Ovary (tissue), 9 donors: ENCODE data around the gene WASF2. TPM values are rescaled to one million over a fixed set of nuclear protein-coding genes. Genes with fewer than 3 reads are reported as not detected.

ENCODE experiments used
- DNase-seq, 5 donors: peaks; one replicate each; pipeline ENCODE4 v3.0.0-alpha.2; 2019 to 2020
- H3K27ac ChIP-seq, 2 donors: fragments of 200-600 bp; one replicate each; pipeline versions ENCODE4 v1.5.1 to v1.8.0; 2019 to 2022
- H3K27me3 ChIP-seq: fragments of 200-600 bp; one replicate; pipeline ENCODE4 v1.8.0; 2022
- H3K36me3 ChIP-seq: fragments of 200-600 bp; sonication (generic); one replicate; pipeline ENCODE4 v1.5.1; 2019
- H3K4me1 ChIP-seq: one replicate; pipeline ENCODE4 v1.8.1; 2013; ENCODE audit warnings: mild to moderate bottlenecking, moderate library complexity; ENCODE audit not compliant: insufficient read depth
- H3K4me3 ChIP-seq: fragments of 200-600 bp; sonication (generic); one replicate; pipeline ENCODE4 v1.5.1; 2017
- H3K9me3 ChIP-seq, 2 donors: fragments of 200-600 bp in 1 of 2; sonication (generic) in 1 of 2; one replicate each; pipeline versions ENCODE4 v1.5.1 to v1.8.1; 2013 to 2019; ENCODE audit warnings: mild to moderate bottlenecking in 1 of 2, moderate library complexity in 1 of 2
- EP300 ChIP-seq: sonication (generic); formaldehyde crosslinking; IDR thresholded peaks from one replicate; pipeline ENCODE4 v1.6.1; 2017; ENCODE audit warnings: antibody characterized with exemption
- POLR2A ChIP-seq: fragments of 450-650 bp; IDR thresholded peaks from one replicate; pipeline ENCODE4 v1.6.1; 2017; ENCODE audit warnings: antibody characterized with exemption, mild to moderate bottlenecking, moderate library complexity
- WGBS, 3 donors: extraction: QIAGEN DNeasy Blood & Tissue Kit in 1 of 3; methylation state at CpG; one replicate each; pipeline versions ENCODE4 v1.1.5 to v1.1.7; 2013 to 2017; 5-methylcytosine and 5-hydroxymethylcytosine counted together
- intact Hi-C, 4 donors: fragments of 100-400 bp; cut with DNase I; formaldehyde crosslinking; loops; one replicate each; pipeline versions ENCODE4 v1.11.0 to v1.15.1; 2022 to 2023
- polyA plus RNA-seq, 2 donors: library from polyadenylated mRNA; stranded (reverse); fragments of 200-250 nt in 1 of 2; fragments of 350-450 nt in 1 of 2; fragmentation: Illumina TruSeq in 1 of 2; extraction: RNeasy Lipid Tissue Mini Kit (QIAGEN cat#74804) in 1 of 2; gene quantifications; one replicate each; pipeline ENCODE4 v1.2.3, GENCODE V29; 2013 to 2014
- total RNA-seq, 7 donors: library from RNA; depleted of rRNA in 2 of 7; stranded (reverse); fragments of >200 nt in 2 of 7; fragmentation: NEBNext Ultra II Directional in 3 of 7; extraction: Animal tissue kit (Norgen Biotek cat#: 25700) in 3 of 7; gene quantifications; one replicate each; pipeline versions ENCODE4 v1.1.0 to v1.2.4, GENCODE V29; 2016 to 2023
- TF ChIP-seq, protein P1 (sequence below), 3 donors: fragments of 450-650 bp in 2 of 3; fragments of 200-600 bp in 1 of 3; IDR thresholded peaks; one replicate each; pipeline versions ENCODE4 v1.5.1 to v1.8.0; 2016 to 2022; ENCODE audit warnings: antibody characterized with exemption in 3 of 3, mild to moderate bottlenecking in 1 of 3
- donor health status: DM: no; HTN: no; CAD: no; lungs with moderate emphysema.
- donor health status: DM: no; HTN: no; CAD: no.
- donor health status: Bipolar disorder and iron deficiency.
- donor health status: DM: yes; HTN: yes; CAD: no.
- donor health status: DM: no; HTN: no; CAD: no.
- donor health status: DM: yes; HTN: yes; CAD: no.

WASF2 gene
- total and polyA plus RNA-seq, 9 donors, result 28.0 to 233 (median 153) TPM

DNA sequence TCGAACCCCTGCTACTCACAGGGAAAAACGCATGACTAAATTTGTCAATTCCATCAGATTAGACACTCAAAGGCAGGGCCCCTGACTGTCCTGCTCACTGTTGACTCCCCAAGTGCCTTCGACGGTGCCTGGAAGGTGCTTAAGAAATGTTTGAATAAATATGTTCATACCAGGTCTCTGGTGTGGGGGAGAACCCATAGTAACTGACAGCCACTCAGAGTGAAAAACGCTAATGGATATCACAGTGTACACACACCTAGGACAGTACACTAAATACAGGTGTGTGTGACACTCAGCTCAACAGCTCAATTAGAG lies 39.7 kb upstream of the WASF2 start:
- Histone ChIP-seq H3K4me3 (no peak overlapping the region), H3K27me3 (no peaks in the 10 kb centered on the region), H3K36me3 (no peaks in the 10 kb centered on the region), H3K4me1 (peaks cover 28% of the 10 kb centered on the region), H3K27ac (peak overlapping the region; percentile 93 to 98), H3K9me3 (no peaks in the 10 kb centered on the region)
- no peak for TF ChIP-seq POLR2A
- TF ChIP-seq, protein P1, sequence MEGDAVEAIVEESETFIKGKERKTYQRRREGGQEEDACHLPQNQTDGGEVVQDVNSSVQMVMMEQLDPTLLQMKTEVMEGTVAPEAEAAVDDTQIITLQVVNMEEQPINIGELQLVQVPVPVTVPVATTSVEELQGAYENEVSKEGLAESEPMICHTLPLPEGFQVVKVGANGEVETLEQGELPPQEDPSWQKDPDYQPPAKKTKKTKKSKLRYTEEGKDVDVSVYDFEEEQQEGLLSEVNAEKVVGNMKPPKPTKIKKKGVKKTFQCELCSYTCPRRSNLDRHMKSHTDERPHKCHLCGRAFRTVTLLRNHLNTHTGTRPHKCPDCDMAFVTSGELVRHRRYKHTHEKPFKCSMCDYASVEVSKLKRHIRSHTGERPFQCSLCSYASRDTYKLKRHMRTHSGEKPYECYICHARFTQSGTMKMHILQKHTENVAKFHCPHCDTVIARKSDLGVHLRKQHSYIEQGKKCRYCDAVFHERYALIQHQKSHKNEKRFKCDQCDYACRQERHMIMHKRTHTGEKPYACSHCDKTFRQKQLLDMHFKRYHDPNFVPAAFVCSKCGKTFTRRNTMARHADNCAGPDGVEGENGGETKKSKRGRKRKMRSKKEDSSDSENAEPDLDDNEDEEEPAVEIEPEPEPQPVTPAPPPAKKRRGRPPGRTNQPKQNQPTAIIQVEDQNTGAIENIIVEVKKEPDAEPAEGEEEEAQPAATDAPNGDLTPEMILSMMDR (IDR thresholded peaks at IDR 0.05), result no peak
- TF ChIP-seq EP300, result no peak
- no peak for DNase-seq
- intact Hi-C loops, result loop anchor here in 2 of 4 donors (5.0 to 10.0 kb wide), 3 partner anchors 33 to 75 kb away; partner anchors contain the start of gene AHDC1 (in 2 of the 2)
- WGBS, 3 donors, result 48 to 54% (median 49%) methylated on average over 5 of the region's 5 CpGs

- H3K4me1 ChIP-seq, result peaks cover 29% of the 10 kb centered on the region
- intact Hi-C loops, result loop anchor here in 2 of 4 donors (5.0 to 10.0 kb wide), 3 partner anchors 33 to 76 kb away; partner anchors contain the start of gene AHDC1 (in 2 of the 2)
- H3K9me3 ChIP-seq, result no peaks in the 10 kb centered on the region
- H3K27me3 ChIP-seq, result no peaks in the 10 kb centered on the region
- H3K36me3 ChIP-seq, result no peaks in the 10 kb centered on the region
- TF ChIP-seq EP300 (peak; percentile 34), POLR2A (peak; percentile 46)
- TF ChIP-seq, protein P1 (IDR thresholded peaks at IDR 0.05), result no peak
- H3K27ac ChIP-seq, result peak overlapping the region; percentile 93 to 98
- 5 to 7% (median 5%) methylated on average over 17 of the region's 17 CpGs for WGBS, 3 donors
- peak; percentile 94 to 98 (median 95) for DNase-seq
- peak overlapping the region; percentile 39 for H3K4me3 ChIP-seq
These were observed 39.1 kb upstream of the WASF2 start for GRCh38 chr1:27528818-27529703.

DNA sequence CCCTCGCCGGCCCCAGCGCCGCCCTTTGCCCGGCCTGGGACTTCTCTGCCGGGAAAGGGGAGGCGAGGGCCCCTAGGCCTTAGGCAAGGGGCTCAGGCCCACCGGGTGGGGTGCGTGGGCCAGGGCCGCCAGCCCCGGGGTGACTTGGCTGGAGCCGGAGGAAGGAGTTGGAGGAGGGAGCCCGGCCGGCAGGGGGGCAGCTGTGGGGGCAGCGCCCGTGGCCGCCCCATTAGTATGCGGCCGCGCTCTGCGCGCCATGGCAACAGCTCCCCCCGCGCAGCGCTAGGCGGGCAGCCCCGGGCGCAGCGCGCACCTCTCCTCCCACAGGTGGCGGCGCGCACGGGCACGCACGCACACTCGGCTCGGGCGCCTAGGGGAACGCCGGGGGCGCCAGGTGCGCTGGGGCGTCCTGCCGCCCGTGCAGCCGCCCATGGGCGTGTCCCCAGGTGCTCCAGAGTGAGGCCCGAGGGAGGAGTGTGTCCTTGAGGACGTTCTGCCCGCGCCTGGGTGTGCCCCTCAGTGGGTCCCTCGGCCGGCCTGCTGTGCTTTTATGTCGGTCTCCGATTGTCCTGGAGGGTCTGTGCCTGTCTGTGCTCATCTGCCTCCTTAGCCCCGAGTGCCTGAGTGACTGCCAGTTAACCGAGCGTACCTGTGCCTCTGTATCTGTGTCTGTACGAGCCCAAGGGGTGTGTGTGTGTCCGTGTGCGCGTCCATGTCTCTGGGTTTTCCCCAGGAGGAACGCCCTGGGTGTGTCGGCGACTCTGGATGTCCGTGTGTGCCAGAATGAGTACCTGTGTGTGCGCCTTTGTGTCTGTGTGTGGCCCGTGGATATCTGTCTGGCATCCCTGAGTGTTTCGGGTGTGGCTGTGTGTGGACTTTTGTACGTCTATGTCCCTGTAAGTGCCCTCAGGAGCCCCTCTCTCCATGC lies 38.2 kb upstream of the WASF2 start:
- peak overlapping the region; percentile 93 to 98 for H3K27ac ChIP-seq
- H3K9me3 ChIP-seq, result no peaks in the 10 kb centered on the region
- TF ChIP-seq EP300 (no peak), POLR2A (peak; percentile 24)
- TF ChIP-seq, protein P1 (IDR thresholded peaks at IDR 0.05), result peak in 1 of 3 donors; percentile 14
- WGBS, 3 donors, result 1 to 2% (median 1%) methylated on average over 48 to 71 of the region's 71 CpGs
- no peaks in the 10 kb centered on the region for H3K27me3 ChIP-seq
- peak; percentile 72 to 86 (median 80) for DNase-seq
- peak overlapping the region; percentile 39 for H3K4me3 ChIP-seq
- peaks cover 36% of the 10 kb centered on the region for H3K4me1 ChIP-seq
- intact Hi-C loops, result loop anchor here in 2 of 4 donors (5.0 to 10.0 kb wide), 3 partner anchors 34 to 77 kb away; partner anchors contain the start of gene AHDC1 (in 2 of the 2)
- no peaks in the 10 kb centered on the region for H3K36me3 ChIP-seq

- Histone ChIP-seq H3K27me3 (no peaks in the 10 kb centered on the region), H3K27ac (peak overlapping the region; percentile 93 to 98), H3K4me1 (peaks cover 40% of the 10 kb centered on the region), H3K36me3 (no peaks in the 10 kb centered on the region), H3K4me3 (peak overlapping the region; percentile 39), H3K9me3 (no peaks in the 10 kb centered on the region)
- peak; percentile 86 to 89 (median 88) for DNase-seq
- WGBS, 3 donors, result 6 to 16% (median 9%) methylated on average over 23 to 27 of the region's 27 CpGs
- TF ChIP-seq EP300, result no peak
- TF ChIP-seq, protein P1 (IDR thresholded peaks at IDR 0.05), result no peak
- TF ChIP-seq POLR2A, result no peak
- intact Hi-C loops, result loop anchor here in 2 of 4 donors (5.0 to 10.0 kb wide), 3 partner anchors 35 to 77 kb away; partner anchors contain the start of gene AHDC1 (in 2 of the 2)
These were observed 37.4 kb upstream of the WASF2 start for GRCh38 chr1:27527223-27527889.
